ENCODE data around the gene PEAK1. TPM values are rescaled to one million over a fixed set of nuclear protein-coding genes. Genes with fewer than 3 reads are reported as not detected.

PEAK1 gene
- total and polyA plus RNA-seq, 4 experiments from 2014 or later, result 2.2 to 10.1 (median 7.8) TPM; not detected in 1

GRCh38 chr15:77373441-77373840, 46.5 kb downstream of the PEAK1 start:
- Mint-ChIP-seq H3K36me3 (no peaks in the 10 kb centered on the region), H3K27ac (no peak overlapping the region), H3K9me3 (no peaks in the 10 kb centered on the region), H3K4me3 (no peak overlapping the region), H3K4me1 (no peaks in the 10 kb centered on the region), H3K27me3 (peaks cover 0 to 3% of the 10 kb centered on the region in 2 donors)
- Histone ChIP-seq H3K4me1 (ENCODE audit: insufficient read depth, low read length) (no peaks in the 10 kb centered on the region), H3K9me3 (ENCODE audit: control insufficient read depth in 1 of 2, low read length in 2 of 2) (no peaks in the 10 kb centered on the region), H3K27me3 (ENCODE audit: insufficient read depth, low read length) (no peaks in the 10 kb centered on the region), H3K36me3 (ENCODE audit: insufficient read depth, low read length) (no peaks in the 10 kb centered on the region), H3K4me3 (ENCODE audit: low read length in 2 of 2) (no peak overlapping the region), H3K27ac (ENCODE audit: low read depth, low read length) (no peak overlapping the region)
- DNase-seq, result no peak
- intact Hi-C loops (cut with micrococcal nuclease), result no loop called here
- POLR2A ChIA-PET (ENCODE audit: partially characterized antibody), result no interaction called here
- CTCF ChIA-PET (ENCODE audit: partially characterized antibody), result no interaction called here

DNA sequence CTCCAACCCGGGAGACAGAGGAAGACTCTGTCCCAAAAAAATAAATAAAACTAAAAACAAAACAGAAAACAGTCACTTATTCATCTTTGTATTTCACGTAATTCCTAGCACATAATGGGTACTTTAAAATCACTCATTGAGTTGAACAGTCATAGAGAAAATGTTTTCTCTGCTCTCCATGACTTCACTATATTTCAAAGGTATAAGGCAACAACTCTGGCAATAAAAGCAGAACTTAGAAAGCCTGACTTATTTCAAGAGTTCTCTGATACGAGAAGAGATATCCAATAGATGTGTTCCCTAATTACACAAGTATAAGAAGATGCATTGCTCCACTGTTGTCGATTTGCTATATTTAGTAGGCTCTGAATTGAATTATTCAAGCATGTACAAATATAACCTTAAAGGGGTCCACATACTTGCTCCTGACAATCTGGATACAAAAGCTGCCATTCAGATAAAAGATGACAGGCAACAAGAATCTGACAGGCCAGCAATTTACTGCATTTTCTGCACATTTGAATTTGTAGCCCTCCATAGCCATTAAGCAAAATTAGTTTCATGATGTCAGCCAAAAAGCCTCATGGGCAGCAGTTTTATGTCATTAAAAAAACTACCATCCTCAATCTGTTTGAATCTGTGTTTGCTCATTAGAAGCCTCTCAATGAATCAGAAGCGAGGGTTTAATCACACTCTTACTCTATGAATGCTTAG, 47.9 kb downstream of the PEAK1 start:
- Histone ChIP-seq H3K27ac (ENCODE audit: low read depth, low read length) (no peak overlapping the region), H3K9me3 (ENCODE audit: control insufficient read depth in 1 of 2, low read length in 2 of 2) (no peaks in the 10 kb centered on the region), H3K4me1 (ENCODE audit: insufficient read depth, low read length) (no peaks in the 10 kb centered on the region), H3K4me3 (ENCODE audit: low read length in 2 of 2) (no peak overlapping the region), H3K36me3 (ENCODE audit: insufficient read depth, low read length) (no peaks in the 10 kb centered on the region), H3K27me3 (ENCODE audit: insufficient read depth, low read length) (no peaks in the 10 kb centered on the region)
- ChIA-PET POLR2A (ENCODE audit: partially characterized antibody) (no interaction called here), CTCF (ENCODE audit: partially characterized antibody) (no interaction called here)
- Mint-ChIP-seq H3K36me3 (no peaks in the 10 kb centered on the region), H3K27me3 (peaks cover 0 to 3% of the 10 kb centered on the region in 2 donors), H3K4me1 (no peaks in the 10 kb centered on the region), H3K9me3 (no peaks in the 10 kb centered on the region), H3K27ac (no peak overlapping the region), H3K4me3 (no peak overlapping the region)
- DNase-seq, result no peak
- intact Hi-C loops (cut with micrococcal nuclease), result no loop called here

DNA sequence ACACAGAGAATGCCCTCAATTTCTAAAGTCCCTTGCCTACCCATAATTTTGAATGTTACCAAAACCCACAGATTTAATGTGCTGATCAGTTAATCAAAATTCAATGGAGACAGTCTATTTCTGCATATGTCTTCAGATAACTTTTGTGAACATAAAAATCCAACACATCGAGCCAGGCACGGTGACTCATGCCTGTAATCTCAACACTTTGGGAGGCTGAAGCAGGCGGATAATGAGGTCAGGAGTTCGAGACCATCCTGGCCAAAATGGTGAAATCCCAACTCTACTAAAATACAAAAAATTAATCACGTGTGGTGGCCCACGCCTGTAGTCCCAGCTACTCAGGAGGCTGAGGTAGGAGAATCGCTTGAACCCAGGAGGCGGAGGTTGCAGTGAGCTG, 49.3 kb downstream of the PEAK1 start:
- Mint-ChIP-seq H3K4me3 (no peak overlapping the region), H3K4me1 (no peaks in the 10 kb centered on the region), H3K27ac (no peak overlapping the region), H3K27me3 (peaks cover 0 to 3% of the 10 kb centered on the region in 2 donors), H3K36me3 (no peaks in the 10 kb centered on the region), H3K9me3 (peaks cover 0 to 3% (median 0%) of the 10 kb centered on the region in 8 donors)
- intact Hi-C loops (cut with micrococcal nuclease), result no loop called here
- Histone ChIP-seq H3K36me3 (ENCODE audit: insufficient read depth, low read length) (no peaks in the 10 kb centered on the region), H3K4me3 (ENCODE audit: low read length in 2 of 2) (no peak overlapping the region), H3K9me3 (ENCODE audit: control insufficient read depth in 1 of 2, low read length in 2 of 2) (no peaks in the 10 kb centered on the region), H3K27me3 (ENCODE audit: insufficient read depth, low read length) (no peaks in the 10 kb centered on the region), H3K4me1 (ENCODE audit: insufficient read depth, low read length) (no peaks in the 10 kb centered on the region), H3K27ac (ENCODE audit: low read depth, low read length) (no peak overlapping the region)
- no peak for DNase-seq
- POLR2A ChIA-PET (ENCODE audit: partially characterized antibody), result no interaction called here
- CTCF ChIA-PET (ENCODE audit: partially characterized antibody), result no interaction called here

- no peak overlapping the region for H3K27ac Mint-ChIP-seq
- CTCF ChIA-PET (ENCODE audit: partially characterized antibody), result no interaction called here
These were observed 50.7 kb downstream of the PEAK1 start for GRCh38 chr15:77369168-77369567.

GRCh38 chr15:77367631-77368030, 52.3 kb downstream of the PEAK1 start:
- Histone ChIP-seq H3K27me3 (ENCODE audit: insufficient read depth, low read length) (no peaks in the 10 kb centered on the region), H3K27ac (ENCODE audit: low read depth, low read length) (no peak overlapping the region), H3K36me3 (ENCODE audit: insufficient read depth, low read length) (no peaks in the 10 kb centered on the region), H3K9me3 (ENCODE audit: control insufficient read depth in 1 of 2, low read length in 2 of 2) (no peaks in the 10 kb centered on the region), H3K4me1 (ENCODE audit: insufficient read depth, low read length) (no peaks in the 10 kb centered on the region), H3K4me3 (ENCODE audit: low read length in 2 of 2) (no peak overlapping the region)
- intact Hi-C loops (cut with micrococcal nuclease), result no loop called here
- H3K4me1 Mint-ChIP-seq, result no peaks in the 10 kb centered on the region
- CTCF ChIA-PET (ENCODE audit: partially characterized antibody), result no interaction called here
- POLR2A ChIA-PET (ENCODE audit: partially characterized antibody), result interaction anchor here (0.6 kb wide), 1 partner anchor 252 kb away, joined by 3 read pairs; no protein-coding TSS in a partner anchor
- H3K4me3 Mint-ChIP-seq, result no peak overlapping the region
- peaks cover 0 to 3% (median 0%) of the 10 kb centered on the region in 8 donors for H3K9me3 Mint-ChIP-seq
- H3K27ac Mint-ChIP-seq, result no peak overlapping the region
- peaks cover 0 to 7% of the 10 kb centered on the region in 2 donors for H3K36me3 Mint-ChIP-seq
- DNase-seq, result no peak
- H3K27me3 Mint-ChIP-seq, result no peaks in the 10 kb centered on the region

More at GRCh38 chr15:77369168-77369567, 50.7 kb downstream of the PEAK1 start:
- no peak overlapping the region for H3K4me3 Mint-ChIP-seq
- intact Hi-C loops (cut with micrococcal nuclease), result no loop called here
- no peaks in the 10 kb centered on the region for H3K36me3 ChIP-seq (ENCODE audit: insufficient read depth, low read length)
- H3K36me3 Mint-ChIP-seq, result no peaks in the 10 kb centered on the region
- no peaks in the 10 kb centered on the region for H3K4me1 Mint-ChIP-seq
- no peaks in the 10 kb centered on the region for H3K27me3 ChIP-seq (ENCODE audit: insufficient read depth, low read length)
- no peaks in the 10 kb centered on the region for H3K9me3 ChIP-seq (ENCODE audit: control insufficient read depth in 1 of 2, low read length in 2 of 2)
- H3K9me3 Mint-ChIP-seq, result peaks cover 0 to 3% (median 0%) of the 10 kb centered on the region in 8 donors
- H3K4me1 ChIP-seq (ENCODE audit: insufficient read depth, low read length), result no peaks in the 10 kb centered on the region
- peaks cover 0 to 3% of the 10 kb centered on the region in 2 donors for H3K27me3 Mint-ChIP-seq
- no peak for DNase-seq
- no peak overlapping the region for H3K27ac ChIP-seq (ENCODE audit: low read depth, low read length)
- POLR2A ChIA-PET (ENCODE audit: partially characterized antibody), result no interaction called here
- H3K4me3 ChIP-seq (ENCODE audit: low read length in 2 of 2), result no peak overlapping the region

DNA sequence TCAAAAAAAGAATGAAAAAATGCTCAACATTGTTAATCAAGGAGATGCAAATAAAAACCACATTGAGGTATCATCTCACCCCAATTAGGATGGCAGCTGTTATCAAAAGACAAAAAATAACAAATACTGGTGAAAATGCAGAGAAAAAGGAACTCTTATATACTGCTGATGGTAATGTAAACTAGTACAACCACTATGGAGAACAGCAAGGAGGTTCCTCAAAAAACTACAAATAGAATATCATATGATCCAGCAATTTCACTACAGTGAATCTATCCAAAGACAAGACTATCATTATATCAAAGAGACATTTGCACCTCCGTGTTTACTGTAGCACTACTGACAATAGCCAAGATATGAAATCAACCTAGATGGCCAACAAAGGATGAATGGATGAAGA, 58.4 kb downstream of the PEAK1 start:
- POLR2A ChIA-PET (ENCODE audit: partially characterized antibody), result no interaction called here
- CTCF ChIA-PET (ENCODE audit: partially characterized antibody), result no interaction called here
- Histone ChIP-seq H3K4me3 (ENCODE audit: low read length in 2 of 2) (no peak overlapping the region), H3K4me1 (ENCODE audit: insufficient read depth, low read length) (no peaks in the 10 kb centered on the region), H3K9me3 (ENCODE audit: control insufficient read depth in 1 of 2, low read length in 2 of 2) (no peaks in the 10 kb centered on the region), H3K27me3 (ENCODE audit: insufficient read depth, low read length) (no peaks in the 10 kb centered on the region), H3K27ac (ENCODE audit: low read depth, low read length) (no peak overlapping the region), H3K36me3 (ENCODE audit: insufficient read depth, low read length) (no peaks in the 10 kb centered on the region)
- Mint-ChIP-seq H3K27ac (peak overlapping the region in 1 of 7 donors; percentile 9), H3K4me1 (no peaks in the 10 kb centered on the region), H3K27me3 (no peaks in the 10 kb centered on the region), H3K36me3 (peaks cover 0 to 11% of the 10 kb centered on the region in 2 donors), H3K4me3 (no peak overlapping the region), H3K9me3 (peaks cover 0 to 3% (median 0%) of the 10 kb centered on the region in 8 donors)
- DNase-seq, result no peak
- intact Hi-C loops (cut with micrococcal nuclease), result no loop called here

- peaks cover 0 to 10% of the 10 kb centered on the region in 2 donors for H3K36me3 Mint-ChIP-seq
- DNase-seq, result no peak
- Histone ChIP-seq H3K4me3 (ENCODE audit: low read length in 2 of 2) (no peak overlapping the region), H3K27ac (ENCODE audit: low read depth, low read length) (no peak overlapping the region), H3K27me3 (ENCODE audit: insufficient read depth, low read length) (no peaks in the 10 kb centered on the region), H3K9me3 (ENCODE audit: control insufficient read depth in 1 of 2, low read length in 2 of 2) (no peaks in the 10 kb centered on the region), H3K4me1 (ENCODE audit: insufficient read depth, low read length) (no peaks in the 10 kb centered on the region), H3K36me3 (ENCODE audit: insufficient read depth, low read length) (no peaks in the 10 kb centered on the region)
- intact Hi-C loops (cut with micrococcal nuclease), result no loop called here
- ChIA-PET POLR2A (ENCODE audit: partially characterized antibody) (no interaction called here), CTCF (ENCODE audit: partially characterized antibody) (no interaction called here)
- no peak overlapping the region for H3K27ac Mint-ChIP-seq
- H3K4me1 Mint-ChIP-seq, result peaks cover 0 to 3% (median 0%) of the 10 kb centered on the region in 4 donors
- no peak overlapping the region for H3K4me3 Mint-ChIP-seq
- no peaks in the 10 kb centered on the region for H3K27me3 Mint-ChIP-seq
- H3K9me3 Mint-ChIP-seq, result no peaks in the 10 kb centered on the region
These were observed 61.2 kb downstream of the PEAK1 start for GRCh38 chr15:77358545-77359240.

Data from CD4-positive, alpha-beta memory T cell (primary cell).